GM19455 (cell line): Measurements from ENCODE around the gene TMOD1.

Source experiments
- ATAC-seq: cut with Tn5 transposase; IDR thresholded peaks from one replicate; pipeline ENCODE4 v1.9.1; 2021; ENCODE audit not compliant: unreplicated experiment

The TMOD1 gene

DNA sequence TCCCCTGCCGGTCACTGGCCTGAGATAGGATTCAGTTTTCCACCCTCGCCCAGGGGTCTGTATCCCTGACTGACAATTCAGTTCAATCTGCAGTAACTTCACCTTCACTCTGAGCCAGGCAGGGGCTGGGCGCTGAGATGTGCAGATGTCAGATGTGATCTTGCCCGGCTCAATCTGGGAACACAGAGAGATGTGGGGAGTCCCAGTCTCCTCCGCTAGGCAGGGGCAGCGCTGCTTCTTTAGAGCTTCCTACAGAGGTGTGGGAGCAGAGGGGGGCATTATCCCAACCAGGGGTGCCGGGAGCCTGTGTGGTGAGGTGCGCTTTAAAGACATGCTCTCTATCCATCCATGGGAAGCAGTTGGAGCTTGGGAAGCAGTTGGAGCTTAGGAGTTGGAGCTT is 14.6 kb downstream of the TMOD1 start:
- no peak for ATAC-seq

- ATAC-seq = no peak
Measured at GRCh38 chr9:97517331-97518089, 16.0 kb downstream of the TMOD1 start.

DNA sequence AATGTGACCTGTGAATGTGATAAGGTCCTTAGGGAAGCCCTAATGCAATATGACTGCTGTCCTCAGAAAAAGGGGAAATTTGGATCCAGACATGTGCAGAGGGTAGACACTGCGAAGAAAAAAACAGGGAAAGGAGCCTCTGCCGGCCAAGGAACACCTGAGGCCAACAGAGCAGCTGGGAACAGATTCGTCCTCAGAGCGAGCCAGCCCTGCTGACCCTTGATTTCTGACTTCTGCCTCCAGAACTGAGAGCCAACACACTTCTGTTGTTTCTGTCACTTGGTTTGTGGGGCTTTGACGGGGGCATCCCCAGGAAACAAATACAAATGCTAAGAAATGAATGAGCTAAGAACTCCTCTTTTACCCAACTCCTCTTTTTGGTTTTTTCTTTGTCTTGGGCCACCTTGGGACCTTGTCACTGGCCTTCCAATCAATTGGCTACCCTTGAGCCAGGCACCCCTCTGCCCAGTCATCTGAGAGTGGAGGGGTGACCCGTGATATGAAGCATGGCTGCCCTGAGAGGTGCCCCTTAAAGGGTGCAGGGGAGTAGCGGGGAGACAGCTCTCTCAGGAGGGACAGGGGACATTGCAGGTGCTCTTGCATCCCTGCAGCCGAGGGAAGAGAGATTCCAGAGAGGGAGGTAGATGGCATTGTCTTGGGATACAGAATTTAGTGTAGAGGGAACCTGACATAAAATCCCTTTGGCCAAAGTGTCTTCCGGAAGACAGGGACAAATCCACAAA is 16.9 kb downstream of the TMOD1 start:
- no peak for ATAC-seq

DNA sequence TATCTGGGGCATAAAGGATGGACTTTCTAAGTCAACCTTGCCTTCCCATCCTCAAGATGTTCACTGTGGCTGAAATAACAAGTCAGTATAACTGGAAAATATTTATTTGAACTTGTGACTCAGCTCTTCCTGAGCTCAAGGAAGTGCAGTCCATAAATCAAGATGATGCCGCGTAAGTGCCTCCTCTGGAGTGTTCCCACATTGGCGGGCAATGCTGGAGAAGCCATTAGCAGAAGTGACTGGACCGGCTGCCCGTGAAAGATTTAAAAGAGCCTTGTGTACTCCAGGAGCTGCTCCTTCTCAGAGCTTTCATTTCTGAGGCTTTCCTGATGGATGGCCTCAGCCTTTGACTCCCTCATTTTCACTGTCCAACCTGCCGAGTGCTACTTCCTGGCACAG is 17.4 kb downstream of the TMOD1 start:
- ATAC-seq = no peak

GRCh38 chr9:97519441-97519970 is 18.0 kb downstream of the TMOD1 start:
- no peak for ATAC-seq

- ATAC-seq = no peak
Measured at GRCh38 chr9:97521576-97522333, 20.3 kb downstream of the TMOD1 start.

- ATAC-seq = no peak
Measured at GRCh38 chr9:97524424-97524823, 23.0 kb downstream of the TMOD1 start.

DNA sequence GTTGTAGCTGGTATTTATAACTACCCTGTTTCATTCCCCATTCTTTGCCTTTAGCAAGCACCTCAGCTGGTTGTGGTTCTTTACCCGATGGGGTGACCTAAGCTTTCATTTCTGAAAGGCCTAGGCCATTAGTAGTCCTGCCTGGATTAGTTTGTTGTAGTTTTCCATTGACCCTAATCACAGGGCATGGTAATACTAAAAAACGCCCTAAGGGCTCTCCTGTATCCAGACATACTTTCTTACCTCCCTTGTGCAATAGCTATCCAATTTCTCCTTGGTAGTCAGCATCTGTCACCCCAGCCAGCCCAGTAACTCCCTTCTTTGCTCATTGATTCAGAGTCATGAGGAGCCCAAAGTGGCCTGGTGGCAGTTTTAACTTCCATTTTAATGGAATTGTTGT is 24.0 kb downstream of the TMOD1 start:
- ATAC-seq = no peak

- no peak for ATAC-seq
Measured at GRCh38 chr9:97526895-97527575, 25.6 kb downstream of the TMOD1 start.

- no peak for ATAC-seq
Measured at GRCh38 chr9:97527626-97528528, 26.4 kb downstream of the TMOD1 start.

GRCh38 chr9:97528529-97529230 is 27.2 kb downstream of the TMOD1 start:
- no peak for ATAC-seq

DNA sequence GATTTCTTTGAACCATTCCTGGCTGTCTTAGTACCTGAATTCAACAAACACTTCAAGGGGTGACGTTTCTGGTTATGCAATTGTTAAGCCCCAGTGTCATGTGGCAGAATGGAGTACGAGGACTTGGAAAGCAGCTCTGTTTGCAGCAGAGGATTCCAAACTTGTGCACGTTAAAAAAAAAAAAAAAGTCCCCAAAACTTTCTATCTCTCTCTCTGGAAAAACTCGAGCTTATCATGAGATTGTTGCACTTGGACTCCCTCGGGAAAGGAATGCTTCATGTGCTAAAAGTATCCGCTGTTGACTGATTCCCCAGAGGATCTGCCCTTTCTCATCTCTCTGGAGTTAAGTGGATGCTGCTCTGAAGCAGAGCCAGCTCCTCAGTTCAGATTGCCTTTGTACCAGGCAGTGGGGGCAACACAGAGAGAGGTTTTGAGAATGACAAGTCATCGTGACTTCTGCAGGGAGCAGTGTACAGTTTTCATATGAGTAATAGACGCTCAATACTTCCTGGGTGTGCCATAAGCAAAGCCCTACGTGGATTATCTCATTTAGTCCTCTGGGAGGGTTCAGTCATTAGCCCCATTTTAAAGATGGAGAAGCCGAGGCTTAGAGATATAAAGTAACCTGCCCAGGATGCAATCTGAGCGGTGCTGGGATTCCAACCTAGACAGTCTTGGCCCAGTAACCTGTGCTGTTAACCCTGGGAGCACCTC is 28.1 kb downstream of the TMOD1 start:
- peak; percentile 80 for ATAC-seq

DNA sequence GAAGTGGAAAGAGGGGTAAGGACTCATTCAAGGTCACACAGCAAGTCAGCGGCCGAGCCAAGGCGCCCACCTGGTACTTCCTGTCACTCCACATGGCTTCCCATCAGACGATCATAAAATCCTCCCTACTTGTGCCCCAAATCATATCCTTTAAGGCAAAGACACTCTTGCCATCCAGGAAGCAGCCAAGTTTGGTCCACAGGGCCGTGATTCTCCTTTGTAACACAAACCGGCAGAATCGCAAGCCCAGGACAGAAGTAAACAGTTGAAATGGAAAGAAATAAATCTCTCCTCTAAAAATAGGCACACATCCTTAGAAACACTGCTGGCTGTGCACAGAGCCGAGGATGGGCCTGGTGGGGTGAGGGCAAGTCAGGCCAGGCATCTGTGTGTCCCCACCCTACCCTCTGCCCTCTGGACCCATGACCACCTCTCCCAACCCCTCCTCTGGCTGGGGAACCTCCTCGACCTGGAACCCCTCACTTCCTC is 30.5 kb downstream of the TMOD1 start:
- no peak for ATAC-seq

GRCh38 chr9:97534185-97534584 is 32.7 kb downstream of the TMOD1 start:
- no peak for ATAC-seq

- no peak for ATAC-seq
Measured at GRCh38 chr9:97534961-97535594, 33.6 kb downstream of the TMOD1 start.

DNA sequence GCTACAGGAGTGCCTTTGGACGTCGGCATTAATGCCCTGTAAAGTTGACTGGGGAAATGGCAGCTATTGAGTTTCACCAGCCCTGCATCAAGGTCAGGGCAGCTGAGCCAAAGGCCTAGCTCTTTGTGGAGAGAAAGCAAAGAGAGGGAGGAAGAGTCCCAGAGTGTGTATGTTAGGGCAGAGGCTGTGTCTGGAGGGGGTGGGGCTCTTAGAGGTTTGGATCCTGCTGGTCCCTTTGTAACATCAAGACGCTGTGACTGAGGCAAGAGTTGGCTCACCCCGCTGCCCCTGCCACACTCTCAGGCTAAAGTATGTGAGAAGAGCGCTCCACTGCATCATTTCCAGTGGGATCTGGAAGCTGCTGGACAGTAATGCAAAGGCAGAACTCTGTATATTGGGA is 34.3 kb downstream of the TMOD1 start:
- no peak for ATAC-seq

- no peak for ATAC-seq
Measured at GRCh38 chr9:97536480-97536879, 35.0 kb downstream of the TMOD1 start.

DNA sequence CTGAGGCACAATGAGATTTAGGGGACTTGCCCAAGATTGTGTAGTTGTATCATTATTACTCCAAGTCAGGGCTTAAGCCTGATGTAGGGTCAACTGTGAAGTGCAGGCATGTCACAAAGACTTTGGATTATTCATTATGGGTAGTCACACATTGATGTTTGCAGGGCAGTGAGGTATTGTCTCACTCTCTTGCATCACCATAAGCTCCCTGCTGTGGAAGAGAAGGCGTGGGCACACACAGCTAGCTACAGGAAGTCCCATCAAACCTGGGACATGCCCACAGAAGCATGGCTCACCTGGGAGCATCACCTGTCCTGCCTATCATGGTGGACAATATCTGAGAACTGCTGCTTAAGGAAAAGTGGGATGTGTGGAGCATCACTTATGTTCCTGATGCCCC is 42.1 kb downstream of the TMOD1 start:
- no peak for ATAC-seq
